LHCN-M2 (cell line): Measurements from ENCODE around the gene SINHCAF. TPM values are rescaled to one million over a fixed set of nuclear protein-coding genes. Genes with fewer than 3 reads are reported as not detected.

ENCODE experiments used
- DNase-seq: peaks from one replicate; pipeline ENCODE4 v3.0.0-alpha.2; 2012; ENCODE audit warnings: low read depth
- total RNA-seq: library from RNA; depleted of rRNA; stranded (reverse); fragments of >200 nt; gene quantifications from 2 replicates; pipeline ENCODE4 v1.2.3, GENCODE V29; 2014

Gene SINHCAF
- total RNA-seq, 1 experiment from 2014 or later: 18.4 TPM

GRCh38 chr12:31337952-31338351 is 12.0 kb upstream of the SINHCAF start:
- no peak for DNase-seq

DNA sequence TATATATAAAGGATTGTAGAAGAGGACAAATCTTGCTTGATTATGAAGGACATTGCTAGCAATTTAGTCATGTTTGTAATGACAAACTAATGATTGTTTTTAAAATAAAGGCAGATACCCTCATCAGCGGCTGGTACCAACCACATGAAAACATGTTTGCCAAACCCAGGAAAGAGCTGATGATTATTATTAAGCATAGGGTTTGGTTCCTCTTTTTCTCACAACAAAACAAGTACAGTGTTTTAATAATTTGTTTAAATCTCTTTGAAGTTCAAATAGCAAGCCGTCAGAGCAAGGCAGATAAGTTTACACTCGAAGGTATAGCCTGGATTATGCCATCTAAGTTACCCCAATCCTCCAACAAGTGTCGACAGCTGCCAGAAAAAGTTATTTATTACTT is 5.3 kb upstream of the SINHCAF start:
- no peak for DNase-seq

DNA sequence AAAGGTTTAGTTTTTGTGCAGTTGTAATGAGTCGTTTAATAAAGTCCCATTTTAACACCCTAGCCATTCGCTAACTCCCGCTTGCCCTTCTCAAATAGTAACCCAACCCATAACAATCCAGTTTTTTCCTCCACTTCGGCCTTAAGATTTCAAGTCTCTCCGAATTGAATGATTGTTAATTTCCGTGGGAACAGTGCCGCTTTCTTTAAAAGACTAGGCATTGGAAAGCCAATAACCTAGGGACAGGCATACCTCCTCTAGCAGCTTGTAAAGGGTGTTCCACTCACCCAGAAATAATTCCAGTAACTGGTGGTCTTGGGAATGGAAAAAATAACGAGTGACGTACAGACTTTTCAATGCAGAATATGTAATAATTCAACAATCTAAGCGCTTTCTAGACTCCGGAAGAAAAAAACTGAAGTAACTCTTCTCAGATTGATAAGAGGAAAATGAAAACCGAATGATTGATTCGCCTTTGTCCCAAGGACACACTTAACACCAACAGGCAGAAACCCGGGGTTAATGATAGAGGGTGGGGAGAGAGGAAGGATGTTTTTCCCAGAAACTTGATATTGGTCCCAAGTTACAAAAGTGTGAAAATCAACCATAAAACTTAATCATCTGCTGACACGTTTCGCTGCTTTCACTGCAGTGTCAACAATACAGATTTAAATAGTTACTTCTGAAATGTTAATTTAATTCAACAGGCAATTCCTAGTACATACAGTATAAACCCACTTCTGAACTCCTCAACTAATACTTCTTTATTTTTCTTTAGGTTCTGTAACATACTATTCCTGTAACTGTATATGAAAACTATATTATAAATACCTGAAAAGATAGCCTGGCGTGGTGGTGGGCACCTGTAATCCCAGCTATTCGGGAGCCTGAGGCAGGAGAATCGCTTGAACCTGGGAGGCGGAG is 1.0 kb upstream of the SINHCAF start:
- no peak for DNase-seq

DNA sequence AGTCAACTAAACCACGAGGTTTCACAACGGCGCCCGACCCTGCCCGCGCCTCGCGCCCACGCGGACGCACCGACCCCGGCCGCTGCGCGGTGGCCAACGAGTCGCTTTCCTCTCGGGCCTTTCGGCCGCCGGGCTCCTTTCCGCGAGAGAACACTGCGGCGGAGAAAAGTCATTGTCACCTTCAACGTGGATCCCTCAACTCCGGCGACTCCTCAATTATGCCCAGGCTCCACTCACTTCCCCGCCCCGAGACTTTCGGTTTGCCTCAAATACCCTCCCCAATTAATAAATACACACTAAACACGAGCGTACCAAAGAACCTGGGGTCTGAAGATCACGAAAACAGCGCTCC is 450 bp downstream of the SINHCAF start:
- DNase-seq: no peak

DNA sequence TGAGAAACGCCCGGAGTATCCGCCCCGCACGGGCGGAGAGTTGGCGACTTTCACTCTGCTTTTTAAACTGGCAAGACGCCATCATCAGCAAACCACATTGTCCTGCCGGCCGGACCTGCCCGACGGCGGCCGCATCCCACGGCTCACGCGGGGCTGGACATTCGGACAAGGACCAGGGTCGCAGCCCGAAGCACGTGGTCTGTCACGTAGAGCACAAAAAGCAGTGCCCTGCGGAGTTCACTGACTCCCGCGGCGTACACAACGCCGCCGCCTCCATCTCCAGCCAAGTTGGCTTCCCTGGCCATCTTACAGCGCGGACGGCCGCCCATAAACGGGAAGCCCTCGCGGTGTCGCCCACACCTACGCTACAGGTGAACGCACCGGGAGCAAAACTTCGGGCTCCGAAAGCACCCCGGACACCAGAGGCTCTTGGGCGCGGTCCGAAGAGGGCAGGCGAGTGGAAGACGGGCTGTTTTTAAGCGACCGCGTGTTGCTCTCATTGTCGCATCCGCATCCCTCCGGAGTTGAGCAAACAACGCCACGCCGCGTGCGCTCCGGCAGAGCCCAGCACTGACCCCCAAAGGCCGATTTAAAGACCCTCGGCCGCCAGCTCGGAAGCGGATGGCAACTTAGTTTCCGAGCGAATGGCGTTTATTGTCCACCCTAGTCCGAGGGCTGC is 966 bp downstream of the SINHCAF start:
- DNase-seq: peak; percentile 44

DNA sequence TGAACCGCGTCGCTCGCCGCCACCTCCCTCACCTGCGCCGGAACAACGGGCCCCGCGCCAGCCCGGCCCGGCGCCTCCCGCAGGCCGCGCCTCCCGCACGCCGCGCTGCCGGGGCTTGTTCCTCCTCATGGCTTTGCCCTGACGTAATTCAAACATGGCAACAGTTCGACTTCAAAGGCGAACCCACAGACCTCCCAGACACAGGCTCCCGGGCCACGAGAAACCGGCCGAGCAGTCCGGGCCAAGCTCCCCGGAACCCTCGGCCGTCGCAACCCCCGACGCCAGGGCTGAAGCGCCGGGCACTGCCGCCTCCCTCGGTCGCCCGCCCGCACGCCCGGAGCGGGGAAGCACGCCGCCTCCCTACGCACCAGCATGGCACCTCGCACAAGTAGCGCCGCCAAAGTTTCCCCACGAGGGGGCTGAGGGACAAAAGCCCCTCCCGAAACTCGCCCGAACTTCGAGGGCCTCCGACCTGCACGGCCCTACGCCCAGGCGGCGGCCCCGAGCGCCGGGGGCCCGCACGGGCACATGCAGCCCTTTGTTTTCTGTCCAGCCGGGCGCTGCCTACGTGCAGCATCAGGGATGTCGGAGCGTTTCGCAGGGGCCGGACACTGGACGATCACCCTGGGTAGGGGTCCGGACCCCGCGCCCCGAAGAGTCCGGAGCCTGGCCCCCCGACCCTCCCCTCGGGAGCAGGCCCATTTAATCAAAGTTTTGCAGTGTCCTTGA is 1.7 kb downstream of the SINHCAF start:
- DNase-seq: peak; percentile 49

GRCh38 chr12:31323391-31324115 is 2.4 kb downstream of the SINHCAF start:
- DNase-seq: peak; percentile 17

GRCh38 chr12:31322801-31323207 is 3.1 kb downstream of the SINHCAF start:
- DNase-seq: no peak

DNA sequence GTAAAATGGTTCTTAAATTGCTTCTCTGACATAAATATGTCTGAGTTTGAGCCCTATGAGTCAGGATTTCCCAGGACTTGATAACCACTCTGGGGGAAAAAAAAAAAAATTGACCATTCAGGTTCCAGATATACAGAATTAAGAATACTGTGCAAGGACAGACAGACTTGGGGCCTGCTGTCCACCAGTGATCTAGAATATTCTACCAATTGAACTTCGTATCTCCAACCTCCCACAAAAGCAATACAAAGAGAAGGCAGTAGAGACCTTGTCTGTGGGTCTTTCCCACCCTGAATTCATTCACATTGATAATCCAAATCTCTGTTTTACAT is 4.1 kb downstream of the SINHCAF start:
- no peak for DNase-seq

GRCh38 chr12:31321186-31321896 is 4.6 kb downstream of the SINHCAF start:
- no peak for DNase-seq

DNA sequence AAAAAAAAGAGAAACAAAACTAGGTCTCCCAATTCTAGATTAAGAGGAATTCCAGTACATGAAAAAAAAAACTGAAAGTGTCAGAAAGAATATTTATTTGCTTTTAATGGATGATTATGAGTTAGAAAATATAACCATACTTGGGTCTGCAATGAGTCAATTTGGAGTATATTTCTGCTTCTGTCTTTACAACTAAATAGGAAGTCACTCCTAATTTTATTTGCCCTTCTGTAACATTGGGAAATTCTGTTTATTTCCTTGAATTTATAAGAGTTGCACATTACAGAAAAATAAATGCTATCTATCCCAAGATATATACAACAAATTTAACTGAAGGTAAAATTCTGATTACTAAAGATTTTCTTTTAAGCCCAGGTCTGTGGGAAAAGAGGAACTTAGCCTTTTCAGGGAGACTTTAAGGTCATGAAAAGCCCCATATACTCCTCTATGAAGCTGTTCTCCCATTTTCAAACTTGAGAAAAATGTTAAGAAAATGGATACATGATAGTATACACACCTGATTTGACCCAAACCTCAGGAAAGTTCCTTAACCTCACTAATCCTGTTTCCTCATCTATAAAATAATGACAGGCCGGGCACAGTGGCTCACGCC is 7.2 kb downstream of the SINHCAF start:
- no peak for DNase-seq

- DNase-seq: no peak
Measured at GRCh38 chr12:31317471-31318395, 8.2 kb downstream of the SINHCAF start.

- DNase-seq: no peak
Measured at GRCh38 chr12:31316891-31317290, 9.1 kb downstream of the SINHCAF start.

DNA sequence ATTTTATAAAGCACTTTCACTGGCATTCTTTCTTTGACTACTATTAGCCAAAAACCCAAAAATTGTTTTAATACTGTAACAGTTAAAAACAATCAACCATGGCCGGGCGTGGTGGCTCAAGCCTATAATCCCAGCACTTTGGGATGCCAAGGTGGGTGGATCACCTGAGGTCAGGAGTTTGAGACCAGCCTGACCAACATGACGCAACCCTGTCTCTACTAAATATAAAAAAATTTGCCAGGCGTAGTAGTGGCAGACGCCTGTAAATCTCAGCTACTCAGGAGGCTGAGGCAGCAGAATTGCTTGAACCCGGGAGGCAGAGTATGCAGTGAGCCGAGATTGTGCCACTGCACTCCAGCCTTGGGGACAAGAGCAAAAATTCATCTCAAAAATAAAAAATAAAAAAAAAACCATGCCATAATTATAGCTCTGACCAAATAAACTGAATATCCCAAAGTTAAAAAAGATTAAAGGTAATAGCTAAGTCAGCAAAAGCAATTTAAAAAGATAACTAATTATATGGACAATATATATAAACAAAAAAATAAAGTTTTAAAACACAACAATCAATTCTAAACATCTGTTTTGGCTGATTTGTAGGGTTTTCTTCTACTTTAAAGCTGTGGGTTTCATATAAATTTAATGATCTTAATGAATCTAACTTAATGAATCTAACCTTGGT is 10.0 kb downstream of the SINHCAF start:
- no peak for DNase-seq

GRCh38 chr12:31315044-31315715 is 10.8 kb downstream of the SINHCAF start:
- DNase-seq: no peak

- DNase-seq: no peak
Measured at GRCh38 chr12:31312431-31312830, 13.5 kb downstream of the SINHCAF start.

DNA sequence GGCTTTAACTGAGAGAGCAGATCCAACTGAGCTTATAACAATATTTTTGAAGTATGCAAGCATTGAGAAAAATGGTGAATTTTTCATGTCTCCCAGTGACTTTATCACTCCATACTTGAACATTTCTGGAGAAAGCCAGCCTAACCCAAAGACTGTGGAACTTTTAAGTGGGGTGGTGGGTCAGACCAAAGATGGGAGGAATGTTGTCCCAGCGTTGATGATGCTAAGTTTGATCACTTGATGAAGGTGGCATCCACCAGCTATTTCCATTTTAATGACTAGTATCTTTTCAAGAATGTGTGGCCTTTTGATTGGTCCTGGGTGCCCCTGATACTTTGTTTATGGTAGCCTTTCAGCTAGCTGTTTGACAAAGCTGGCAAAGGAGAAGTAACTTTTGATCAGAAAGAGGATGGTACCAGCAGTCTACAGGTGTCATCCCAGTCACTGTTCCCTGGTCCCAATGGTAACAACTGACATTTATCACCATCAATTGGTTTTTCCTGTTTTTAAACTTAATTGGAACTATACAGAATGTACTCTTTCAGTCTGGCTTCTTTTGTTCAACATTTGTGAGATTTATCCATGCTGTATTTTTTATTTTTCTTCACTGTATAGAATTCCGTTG is 14.2 kb downstream of the SINHCAF start:
- DNase-seq: no peak

DNA sequence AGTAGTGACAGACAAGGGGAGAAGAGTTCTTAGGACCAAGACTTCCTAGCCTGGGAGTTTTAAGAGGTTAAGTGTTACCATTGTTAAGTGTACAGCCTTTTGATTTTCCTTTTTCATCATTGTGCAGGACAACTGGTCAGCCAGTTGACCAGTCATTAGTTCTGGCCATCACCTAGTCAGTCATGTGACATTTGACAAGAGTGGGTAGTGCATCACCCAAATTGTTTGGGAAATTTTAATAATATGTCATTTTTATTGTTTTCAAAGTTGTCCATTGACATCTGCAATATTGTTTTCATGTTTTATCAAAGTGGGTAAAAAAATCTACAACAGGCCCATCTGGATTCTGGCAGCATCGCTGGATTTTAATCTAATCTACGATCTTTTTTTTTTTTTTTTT is 15.5 kb downstream of the SINHCAF start:
- DNase-seq: no peak
